HG03457 (cell line): ENCODE measurements around the gene SNX6.
"Not testable (repeated sequence)": the region's sequence is repeated elsewhere in the genome, so short reads cannot be mapped to it uniquely, and the experiment has no call there.

Experiments
- ATAC-seq: cut with Tn5 transposase; IDR thresholded peaks from one replicate; pipeline ENCODE4 v1.9.1; 2021; ENCODE audit warnings: moderate number of reproducible peaks; ENCODE audit not compliant: unreplicated experiment

Gene SNX6

GRCh38 chr14:34527591-34527990 is 102.4 kb downstream of the SNX6 start:
- ATAC-seq = no peak

GRCh38 chr14:34524216-34524615 is 105.7 kb downstream of the SNX6 start:
- not testable (repeated sequence) for ATAC-seq

- ATAC-seq = no peak
These were observed 107.5 kb downstream of the SNX6 start for GRCh38 chr14:34522496-34522895.

GRCh38 chr14:34521071-34521470 is 108.9 kb downstream of the SNX6 start:
- not testable (repeated sequence) for ATAC-seq

GRCh38 chr14:34520304-34520970 is 109.5 kb downstream of the SNX6 start:
- not testable (repeated sequence) for ATAC-seq
